CD4-positive, alpha-beta memory T cell (primary cell): ENCODE data around the gene ODF2L. TPM values are rescaled to one million over a fixed set of nuclear protein-coding genes. Genes with fewer than 3 reads are reported as not detected.
A peak's percentile ranks its signal among the peaks of the same experiment; 100 is the strongest.

ENCODE experiments used
- CTCF ChIA-PET: fragments of 350-600 bp; sonication (Branson Sonifier 250); formaldehyde crosslinking; loops from one replicate; lab custom pipeline; 2021; ENCODE audit warnings: inconsistent platforms; ENCODE audit not compliant: partially characterized antibody; lab: Charles Lee
- POLR2A ChIA-PET: fragments of 350-600 bp; sonication (Branson Sonifier 250); formaldehyde crosslinking; loops from one replicate; lab custom pipeline; 2021; ENCODE audit not compliant: partially characterized antibody; lab: Charles Lee
- DNase-seq, 5 donors: peaks; one replicate each; pipeline versions ENCODE4 v3.0.0 to v3.0.0-alpha.2; 2020 to 2022; ENCODE audit warnings: mixed read lengths in 1 of 5
- H3K27ac ChIP-seq: one replicate; pipeline ENCODE4 v1.7.0; 2013; ENCODE audit warnings: low read depth, low read length
- H3K27me3 ChIP-seq: 2 replicates; pipeline ENCODE4 v1.7.0; 2013; ENCODE audit warnings: mild to moderate bottlenecking, low read length, moderate library complexity; ENCODE audit not compliant: insufficient read depth
- H3K36me3 ChIP-seq: 2 replicates; pipeline ENCODE4 v1.7.0; 2013; ENCODE audit warnings: mild to moderate bottlenecking, low read length, moderate library complexity; ENCODE audit not compliant: insufficient read depth
- H3K4me1 ChIP-seq: 2 replicates; pipeline ENCODE4 v1.7.0; 2013; ENCODE audit warnings: mild to moderate bottlenecking, low read length, moderate library complexity; ENCODE audit not compliant: insufficient read depth
- H3K4me3 ChIP-seq, 2 donors: one replicate each; pipeline ENCODE4 v1.7.0; 2013; ENCODE audit warnings: low read length in 2 of 2, mild to moderate bottlenecking in 1 of 2
- H3K9me3 ChIP-seq, 2 donors: one replicate each; pipeline ENCODE4 v1.7.0; 2013; ENCODE audit warnings: low read length in 2 of 2, control low read depth in 1 of 2; ENCODE audit not compliant: control insufficient read depth in 1 of 2
- H3K27ac Mint-ChIP-seq, 7 donors: one replicate each; pipeline ENCODE4 v1.8.0; 2020 to 2021; ENCODE audit warnings: mixed read lengths in 7 of 7, mild to moderate bottlenecking in 6 of 7, inconsistent platforms in 3 of 7, moderate library complexity in 3 of 7
- H3K27me3 Mint-ChIP-seq, 2 donors: one replicate each; pipeline ENCODE4 v1.8.0; 2020 to 2021; ENCODE audit warnings: mixed read lengths in 2 of 2
- H3K36me3 Mint-ChIP-seq, 2 donors: one replicate each; pipeline ENCODE4 v1.8.0; 2020 to 2021; ENCODE audit warnings: mixed read lengths in 2 of 2, inconsistent platforms in 1 of 2, mild to moderate bottlenecking in 1 of 2
- H3K4me1 Mint-ChIP-seq, 4 donors: one replicate each; pipeline ENCODE4 v1.8.0; 2020 to 2021; ENCODE audit warnings: mixed read lengths in 4 of 4, mild to moderate bottlenecking in 1 of 4
- H3K4me3 Mint-ChIP-seq, 8 donors: one replicate each; pipeline ENCODE4 v1.8.0; 2020 to 2021; ENCODE audit warnings: mixed read lengths in 8 of 8, mild to moderate bottlenecking in 7 of 8, moderate library complexity in 6 of 8, inconsistent platforms in 3 of 8
- H3K9me3 Mint-ChIP-seq, 8 donors: one replicate each; pipeline ENCODE4 v1.8.0; 2020 to 2021; ENCODE audit warnings: mixed read lengths in 8 of 8, mild to moderate bottlenecking in 5 of 8, inconsistent platforms in 3 of 8, moderate library complexity in 1 of 8
- intact Hi-C: fragments of 100-400 bp; cut with micrococcal nuclease; formaldehyde crosslinking; loops from one replicate; pipeline ENCODE4 v1.15.1; 2023
- polyA plus RNA-seq, 2 donors: library from polyadenylated mRNA; unstranded; fragments of 300-500 nt; fragmentation: Illumina TruSeq; gene quantifications; one replicate each; pipeline ENCODE4 v1.2.3, GENCODE V29; 2021
- total RNA-seq, 2 experiments: library from RNA; stranded (reverse); gene quantifications; one replicate each; pipeline ENCODE4 v1.2.3, GENCODE V29; 2021

ODF2L gene
- total and polyA plus RNA-seq, 4 experiments from 2014 or later = 60.0 to 98.3 (median 78.8) TPM

DNA sequence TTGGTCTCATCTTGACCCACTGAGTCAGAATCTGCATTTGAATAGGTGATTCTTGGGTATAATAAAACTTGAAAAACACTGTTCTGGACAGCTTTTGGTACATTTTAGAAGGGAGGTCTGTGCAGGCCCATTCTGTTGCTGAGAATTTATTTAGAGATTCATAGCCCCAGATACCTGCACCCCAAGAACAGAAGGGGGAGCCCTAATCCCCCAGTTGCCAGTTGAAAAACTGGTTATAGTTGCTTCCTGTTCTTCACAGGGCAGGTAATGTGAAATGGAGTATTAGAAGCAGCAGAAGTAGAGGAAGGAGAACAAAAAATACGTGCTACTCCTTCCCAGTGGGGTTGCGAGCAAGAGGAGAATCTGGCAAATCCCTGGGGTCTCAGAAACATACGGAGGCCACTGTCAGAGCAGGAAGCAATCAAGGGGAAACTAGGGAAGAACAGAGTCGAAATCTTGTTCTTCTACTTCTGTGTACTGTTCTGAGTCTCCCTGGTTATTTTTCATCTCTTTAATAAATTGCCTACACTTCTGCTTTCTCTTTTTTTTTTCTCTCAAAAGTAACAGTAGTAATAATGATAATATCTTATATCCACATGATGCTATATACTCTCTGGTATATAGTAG, 23.3 kb upstream of the ODF2L start:
- no peaks in the 10 kb centered on the region for H3K36me3 Mint-ChIP-seq
- H3K4me3 ChIP-seq = no peak overlapping the region
- intact Hi-C loops = loop anchor here (1.0 to 5.0 kb wide), 4 partner anchors 23 to 83 kb away; partner anchors contain the start of gene ODF2L
- ChIA-PET POLR2A (no interaction called here), CTCF (interaction anchor here (0.7 to 1.0 kb wide), 2 partner anchors 13 to 87 kb away, joined by 3 to 4 read pairs; no protein-coding TSS in a partner anchor)
- H3K9me3 ChIP-seq = no peaks in the 10 kb centered on the region
- no peaks in the 10 kb centered on the region for H3K4me1 ChIP-seq
- H3K4me1 Mint-ChIP-seq = peaks cover 2 to 6% (median 4%) of the 10 kb centered on the region in 4 donors
- no peak overlapping the region for H3K27ac ChIP-seq
- DNase-seq = peak; percentile 47 to 62 (median 52)
- H3K27ac Mint-ChIP-seq = peak overlapping the region in 3 of 7 donors; percentile 53 to 83 (median 78)
- H3K36me3 ChIP-seq = no peaks in the 10 kb centered on the region
- peaks cover 0 to 1% (median 0%) of the 10 kb centered on the region in 8 donors for H3K9me3 Mint-ChIP-seq
- no peaks in the 10 kb centered on the region for H3K27me3 ChIP-seq
- peak overlapping the region; percentile 57 to 86 (median 72) for H3K4me3 Mint-ChIP-seq
- peaks cover 2 to 9% of the 10 kb centered on the region in 2 donors for H3K27me3 Mint-ChIP-seq

- no peak overlapping the region for H3K4me3 Mint-ChIP-seq
- no peak for DNase-seq
- H3K4me1 Mint-ChIP-seq = peaks cover 2 to 6% (median 4%) of the 10 kb centered on the region in 4 donors
- Histone ChIP-seq H3K4me3 (no peak overlapping the region), H3K27me3 (no peaks in the 10 kb centered on the region), H3K9me3 (no peaks in the 10 kb centered on the region), H3K27ac (no peak overlapping the region), H3K36me3 (no peaks in the 10 kb centered on the region), H3K4me1 (no peaks in the 10 kb centered on the region)
- ChIA-PET CTCF (interaction anchor here (0.8 to 1.9 kb wide), 7 partner anchors 15 to 86 kb away, joined by 3 to 7 read pairs (median 3); no protein-coding TSS in a partner anchor), POLR2A (interaction anchor here (1.1 kb wide), 1 partner anchor 20 kb away, joined by 5 read pairs; the partner anchor contains the start of gene ODF2L)
- H3K27me3 Mint-ChIP-seq = peaks cover 2 to 5% of the 10 kb centered on the region in 2 donors
- H3K27ac Mint-ChIP-seq = peak overlapping the region in 1 of 7 donors; percentile 37
- H3K9me3 Mint-ChIP-seq = no peaks in the 10 kb centered on the region
- intact Hi-C loops = loop anchor here (5.0 kb wide), 1 partner anchor 56 kb away; no protein-coding TSS in a partner anchor
- H3K36me3 Mint-ChIP-seq = no peaks in the 10 kb centered on the region
Observed at GRCh38 chr1:86416343-86416742, 20.2 kb upstream of the ODF2L start.

DNA sequence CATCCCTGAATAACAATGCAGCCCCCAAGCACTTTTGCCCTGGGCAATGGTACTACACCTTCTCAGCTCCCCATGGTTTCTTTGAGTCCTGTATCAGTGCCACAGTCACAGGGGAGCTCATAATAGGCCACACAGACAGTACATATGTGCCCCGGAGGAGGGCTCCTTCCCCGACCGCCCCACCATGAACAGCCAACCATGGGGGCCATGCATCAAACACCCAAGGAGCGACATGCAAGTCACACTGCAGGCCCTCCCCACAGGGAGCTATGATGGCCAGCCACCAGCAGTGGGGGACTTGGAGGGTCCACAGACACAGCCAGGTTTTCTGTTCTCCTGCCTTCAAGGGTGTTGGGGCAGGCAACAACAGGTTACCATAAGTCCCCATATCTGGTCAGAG, 14.8 kb upstream of the ODF2L start:
- H3K4me3 Mint-ChIP-seq = no peak overlapping the region
- H3K4me1 Mint-ChIP-seq = no peaks in the 10 kb centered on the region

GRCh38 chr1:86409416-86410021, 13.4 kb upstream of the ODF2L start:
- no peaks in the 10 kb centered on the region for H3K9me3 Mint-ChIP-seq
- no peaks in the 10 kb centered on the region for H3K9me3 ChIP-seq
- H3K27ac ChIP-seq = no peak overlapping the region
- no peaks in the 10 kb centered on the region for H3K36me3 ChIP-seq
- H3K4me1 Mint-ChIP-seq = no peaks in the 10 kb centered on the region
- no peak for DNase-seq
- no peak overlapping the region for H3K4me3 Mint-ChIP-seq
- POLR2A ChIA-PET = interaction anchor here (0.8 kb wide), 1 partner anchor 295 kb away, joined by 3 read pairs; the partner anchor contains the start of gene SH3GLB1
- CTCF ChIA-PET = no interaction called here
- no peak overlapping the region for H3K4me3 ChIP-seq
- H3K4me1 ChIP-seq = no peaks in the 10 kb centered on the region
- H3K27ac Mint-ChIP-seq = no peak overlapping the region
- H3K27me3 Mint-ChIP-seq = no peaks in the 10 kb centered on the region
- no peaks in the 10 kb centered on the region for H3K27me3 ChIP-seq
- intact Hi-C loops = no loop called here
- no peaks in the 10 kb centered on the region for H3K36me3 Mint-ChIP-seq

More for the DNA sequence above, 14.8 kb upstream of the ODF2L start:
- Mint-ChIP-seq H3K27me3 (no peaks in the 10 kb centered on the region), H3K9me3 (no peaks in the 10 kb centered on the region), H3K27ac (no peak overlapping the region), H3K36me3 (no peaks in the 10 kb centered on the region)
- Histone ChIP-seq H3K27me3 (no peaks in the 10 kb centered on the region), H3K4me3 (no peak overlapping the region), H3K36me3 (no peaks in the 10 kb centered on the region), H3K4me1 (no peaks in the 10 kb centered on the region), H3K9me3 (no peaks in the 10 kb centered on the region), H3K27ac (no peak overlapping the region)
- ChIA-PET POLR2A (no interaction called here), CTCF (interaction anchor here (1.1 kb wide), 1 partner anchor 31 kb away, joined by 6 read pairs; no protein-coding TSS in a partner anchor)
- no peak for DNase-seq
- intact Hi-C loops = no loop called here

DNA sequence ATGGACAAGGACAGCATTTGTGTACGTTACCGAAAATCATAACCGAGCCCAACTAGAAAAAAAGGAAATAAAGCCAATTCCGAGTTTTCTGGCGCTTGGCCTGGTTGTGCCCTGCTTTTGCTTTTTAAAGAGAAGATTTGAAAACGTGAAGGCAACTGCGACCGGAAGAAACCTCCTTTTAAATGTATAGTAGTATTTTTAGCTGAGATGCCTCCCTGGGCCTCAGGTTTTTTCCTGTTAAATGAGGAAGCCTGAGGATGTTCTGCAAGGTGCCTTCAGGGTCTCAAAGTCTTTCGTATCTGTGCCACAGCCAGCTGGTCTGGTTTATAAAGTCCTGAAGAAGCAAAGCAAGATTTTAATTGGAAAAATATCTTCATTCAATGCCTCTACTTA, 371 bp upstream of the ODF2L start:
- intact Hi-C loops = loop anchor here (1.0 to 10.0 kb wide), 9 partner anchors 8 to 1712 kb away; partner anchors contain the start of genes BCL10, HS2ST1, SELENOF and SH3GLB1
- peak overlapping the region; percentile 97 to 100 (median 99) for H3K27ac Mint-ChIP-seq
- H3K27me3 ChIP-seq = no peaks in the 10 kb centered on the region
- H3K4me3 ChIP-seq = peak overlapping the region; percentile 77 to 87
- H3K4me1 ChIP-seq = peaks cover 50% of the 10 kb centered on the region
- CTCF ChIA-PET = interaction anchor here (0.8 to 1.6 kb wide), 8 partner anchors 11 to 347 kb away, joined by 3 to 15 read pairs (median 6); partner anchors contain the start of gene SH3GLB1
- no peak for DNase-seq
- POLR2A ChIA-PET = interaction anchor here (0.6 to 4.0 kb wide), 13 partner anchors 10 to 1137 kb away, joined by 3 to 54 read pairs (median 3); partner anchors contain the start of genes C1orf52, HS2ST1, SELENOF and SH3GLB1
- H3K27ac ChIP-seq = peak overlapping the region; percentile 92
- peak overlapping the region; percentile 94 to 99 (median 98) for H3K4me3 Mint-ChIP-seq
- no peaks in the 10 kb centered on the region for H3K9me3 ChIP-seq
- H3K27me3 Mint-ChIP-seq = no peaks in the 10 kb centered on the region
- no peaks in the 10 kb centered on the region for H3K9me3 Mint-ChIP-seq
- peaks cover 38 to 62% (median 46%) of the 10 kb centered on the region in 4 donors for H3K4me1 Mint-ChIP-seq
- H3K36me3 Mint-ChIP-seq = peaks cover 4 to 10% of the 10 kb centered on the region in 2 donors
- no peaks in the 10 kb centered on the region for H3K36me3 ChIP-seq

DNA sequence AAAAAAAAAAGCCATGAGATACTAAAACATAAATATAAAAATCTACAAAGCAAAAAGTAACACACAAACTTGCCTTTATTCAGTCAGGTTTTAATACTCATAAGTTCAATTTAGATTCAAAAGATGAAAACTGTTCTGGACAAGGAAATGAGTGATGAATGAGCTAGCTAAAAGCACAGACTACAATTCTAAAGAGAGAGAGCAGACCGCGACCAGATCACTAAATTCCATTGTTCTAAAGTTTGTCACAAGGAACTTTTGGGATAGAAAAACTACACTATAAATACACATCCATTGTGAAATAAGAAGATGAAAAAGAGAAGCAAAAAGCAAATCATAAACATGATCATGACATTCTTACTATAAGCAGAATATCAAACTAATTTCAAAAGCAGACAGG, 1.7 kb downstream of the ODF2L start:
- H3K27me3 Mint-ChIP-seq = no peaks in the 10 kb centered on the region
- POLR2A ChIA-PET = interaction anchor here (3.6 to 4.0 kb wide), 2 partner anchors 9 to 310 kb away, joined by 54 read pairs; partner anchors contain the start of gene SH3GLB1
- H3K4me3 Mint-ChIP-seq = peak overlapping the region; percentile 63 to 99 (median 98)
- CTCF ChIA-PET = interaction anchor here (0.6 to 1.8 kb wide), 6 partner anchors 10 to 1493 kb away, joined by 3 to 7 read pairs (median 4); partner anchors contain the start of gene SH3GLB1
- H3K27ac Mint-ChIP-seq = peak overlapping the region; percentile 36 to 100 (median 81)
- H3K27me3 ChIP-seq = no peaks in the 10 kb centered on the region
- H3K36me3 Mint-ChIP-seq = peaks cover 4 to 17% of the 10 kb centered on the region in 2 donors
- H3K9me3 Mint-ChIP-seq = no peaks in the 10 kb centered on the region
- peaks cover 71% of the 10 kb centered on the region for H3K4me1 ChIP-seq
- peaks cover 56 to 83% (median 65%) of the 10 kb centered on the region in 4 donors for H3K4me1 Mint-ChIP-seq
- H3K36me3 ChIP-seq = no peaks in the 10 kb centered on the region
- no peak overlapping the region for H3K27ac ChIP-seq
- intact Hi-C loops = loop anchor here (10.0 kb wide), 1 partner anchor 1710 kb away; no protein-coding TSS in a partner anchor
- H3K9me3 ChIP-seq = no peaks in the 10 kb centered on the region
- DNase-seq = peak in 1 of 5 donors; percentile 1
- H3K4me3 ChIP-seq = no peak overlapping the region
